LNCaP clone FGC (cell line): ENCODE data around the gene DICER1.

Experiments used
- DNase-seq: peaks from one replicate; pipeline ENCODE4 v3.0.0-alpha.2; 2011; ENCODE audit warnings: low read depth
- H3K4me3 ChIP-seq: 2 replicates; pipeline ENCODE4 v1.5.1; 2011; ENCODE audit warnings: mild to moderate bottlenecking, low read depth, low read length, control low read depth
- CTCF ChIP-seq: IDR thresholded peaks from 2 replicates; pipeline ENCODE4 v1.5.1; 2012; ENCODE audit warnings: mild to moderate bottlenecking; ENCODE audit not compliant: control insufficient read depth, insufficient read depth; ENCODE audit errors: extremely low read depth

The DICER1 gene

GRCh38 chr14:95064734-95065133, 92.6 kb downstream of the DICER1 start:
- H3K4me3 ChIP-seq: no peak overlapping the region
- no peak for DNase-seq
- TF ChIP-seq CTCF: no peak

GRCh38 chr14:95064256-95064655, 93.1 kb downstream of the DICER1 start:
- no peak for DNase-seq
- H3K4me3 ChIP-seq: no peak overlapping the region
- TF ChIP-seq CTCF: no peak

- no peak overlapping the region for H3K4me3 ChIP-seq
- DNase-seq: no peak
- no peak for TF ChIP-seq CTCF
These were observed 93.9 kb downstream of the DICER1 start for GRCh38 chr14:95063391-95063790.

GRCh38 chr14:95062946-95063345, 94.4 kb downstream of the DICER1 start:
- no peak for TF ChIP-seq CTCF
- DNase-seq: no peak
- no peak overlapping the region for H3K4me3 ChIP-seq

- TF ChIP-seq CTCF: no peak
- no peak overlapping the region for H3K4me3 ChIP-seq
- DNase-seq: no peak
These were observed 95.1 kb downstream of the DICER1 start for GRCh38 chr14:95062220-95062619.

GRCh38 chr14:95061317-95062093, 95.8 kb downstream of the DICER1 start:
- no peak overlapping the region for H3K4me3 ChIP-seq
- no peak for TF ChIP-seq CTCF
- no peak for DNase-seq

- no peak for TF ChIP-seq CTCF
- no peak for DNase-seq
- H3K4me3 ChIP-seq: no peak overlapping the region
These were observed 98.2 kb downstream of the DICER1 start for GRCh38 chr14:95059126-95059525.
